A549 (cell line): ENCODE results near the gene C2CD4C. TPM values are rescaled to one million over a fixed set of nuclear protein-coding genes. Genes with fewer than 3 reads are reported as not detected.

Source experiments
- ATAC-seq, 2 experiments: fragments of 200-7000 bp in 1 of 2; fragments of >200 bp in 1 of 2; cut with Nextera tagmentation in 1 of 2; cut with Tn5 transposase in 1 of 2; 3 replicates each; pipeline versions ENCODE4 v1.8.0 to v1.9.1; 2018 to 2020; ENCODE audit warnings: mild to moderate bottlenecking in 1 of 2, moderate library complexity in 1 of 2
- CTCF ChIA-PET: fragments of 300-600 bp; sonication (Branson Sonifier 250); formaldehyde crosslinking; extraction: SDS; loops from one replicate; lab custom pipeline; 2021; ENCODE audit warnings: antibody characterized with exemption, inconsistent platforms; lab: Yijun Ruan, JAX
- POLR2A ChIA-PET: fragments of 350-600 bp; formaldehyde crosslinking; extraction: SDS; loops from one replicate; lab custom pipeline; 2021; ENCODE audit warnings: antibody characterized with exemption, inconsistent platforms; lab: Yijun Ruan, JAX
- DNase-seq, 2 experiments: peaks; one replicate each; pipeline versions ENCODE4 v3.0.0 to v3.0.0-alpha.2; 2011 to 2016; ENCODE audit warnings: low read depth in 1 of 2, low spot score in 1 of 2
- FAIRE-seq: peaks from 2 replicates; lab custom pipeline; 2011; peaks lifted over from hg19 to GRCh38; lab: Jason Lieb, UNC
- H3K27ac ChIP-seq, 2 experiments: fragments of >200 bp; sonication (Bioruptor Twin); formaldehyde crosslinking; 3 replicates each; pipeline ENCODE4 v1.5.1; 2016 to 2017
- H3K4me1 ChIP-seq: fragments of >200 bp; sonication (Bioruptor Twin); formaldehyde crosslinking; 3 replicates; pipeline ENCODE4 v1.6.1; 2016
- H3K4me2 ChIP-seq: fragments of >200 bp; sonication (Bioruptor Twin); formaldehyde crosslinking; 3 replicates; pipeline ENCODE4 v1.6.1; 2016
- H3K4me3 ChIP-seq: fragments of >200 bp; sonication (Bioruptor Twin); formaldehyde crosslinking; 3 replicates; pipeline ENCODE4 v1.5.1; 2016
- H3K9me3 ChIP-seq: fragments of >200 bp; sonication (Bioruptor Twin); formaldehyde crosslinking; 3 replicates; pipeline ENCODE4 v1.6.1; 2016
- BHLHE40 ChIP-seq: IDR thresholded peaks from 2 replicates; pipeline ENCODE4 v1.6.1; 2012; ENCODE audit warnings: low read depth, low read length, inconsistent platforms
- CHD2 ChIP-seq: fragments of 150-350 bp; IDR thresholded peaks from 2 replicates; pipeline ENCODE4 v1.6.1; 2014; ENCODE audit warnings: low read length; ENCODE audit not compliant: partially characterized antibody
- EHF ChIP-seq: fragments of 250-450 bp; sonication (Bioruptor Pico); IDR thresholded peaks from 2 replicates; pipeline ENCODE4 v1.5.0; 2020; ENCODE audit warnings: mild to moderate bottlenecking
- ESRRA ChIP-seq: fragments of 150-350 bp; IDR thresholded peaks from 2 replicates; pipeline ENCODE4 v1.6.1; 2014; ENCODE audit warnings: mild to moderate bottlenecking, low read length, borderline replicate concordance
- HOXB5 ChIP-seq: fragments of 250-450 bp; sonication (Bioruptor Pico); IDR thresholded peaks from 2 replicates; pipeline ENCODE4 v1.5.0; 2020; ENCODE audit warnings: mild to moderate bottlenecking, moderate library complexity
- KDM5A ChIP-seq: fragments of 200-600 bp; sonication (generic); IDR thresholded peaks from 2 replicates; pipeline ENCODE4 v1.6.1; 2016; ENCODE audit warnings: antibody characterized with exemption, mild to moderate bottlenecking
- MAFK ChIP-seq: fragments of 450-650 bp; IDR thresholded peaks from 2 replicates; pipeline ENCODE4 v1.6.1; 2014; ENCODE audit not compliant: partially characterized antibody
- PHF8 ChIP-seq: fragments of 200-600 bp; sonication (generic); IDR thresholded peaks from 2 replicates; pipeline ENCODE4 v1.6.1; 2016; ENCODE audit warnings: low read depth, mild to moderate bottlenecking, antibody characterized with exemption, moderate library complexity, borderline replicate concordance
- POLR2A ChIP-seq: IDR thresholded peaks from 2 replicates; pipeline ENCODE4 v1.6.1; 2012; ENCODE audit warnings: mild to moderate bottlenecking, low read length
- RARB ChIP-seq: fragments of 250-450 bp; sonication (Bioruptor Pico); IDR thresholded peaks from 2 replicates; pipeline ENCODE4 v1.8.0; 2021; ENCODE audit warnings: mild to moderate bottlenecking, moderate library complexity
- RCOR1 ChIP-seq: fragments of 150-350 bp; IDR thresholded peaks from 2 replicates; pipeline ENCODE4 v1.6.1; 2014; ENCODE audit warnings: antibody characterized with exemption, low read length, low read depth
- SREBF2 ChIP-seq: fragments of 450-650 bp; IDR thresholded peaks from 2 replicates; pipeline ENCODE4 v1.6.1; 2014; ENCODE audit warnings: mild to moderate bottlenecking, moderate library complexity
- TFCP2L1 ChIP-seq: fragments of 250-450 bp; sonication (Bioruptor Pico); IDR thresholded peaks from 2 replicates; pipeline ENCODE4 v1.5.0; 2021; ENCODE audit warnings: mild to moderate bottlenecking
- ZC3H11A ChIP-seq: fragments of 450-650 bp; IDR thresholded peaks from 2 replicates; pipeline ENCODE4 v1.6.1; 2014; ENCODE audit warnings: antibody characterized with exemption, mild to moderate bottlenecking
- ZFP36 ChIP-seq: fragments of 450-650 bp; IDR thresholded peaks from 2 replicates; pipeline ENCODE4 v1.6.1; 2014; ENCODE audit warnings: borderline replicate concordance; ENCODE audit not compliant: partially characterized antibody
- WGBS: methylation state at CpG from one replicate; pipeline ENCODE4 v1.1.6; 2017; ENCODE audit errors: missing lambda C conversion rate; 5-methylcytosine and 5-hydroxymethylcytosine counted together
- polyA plus RNA-seq, 4 experiments: library from polyadenylated mRNA; depleted of rRNA in 3 of 4; stranded (reverse); fragments of >200 nt; fragmentation: RNase III in 1 of 4; extraction: RNeasy Plus Mini Kit Qiagen cat#74134 plus additional on column Dnase treatment in 1 of 4; gene quantifications; 2 replicates in 3 of 4; 3 replicates in 1 of 4; pipeline ENCODE4 v1.2.3, GENCODE V29; 2011 to 2017
- TF ChIP-seq, protein P1 (sequence below): fragments of 450-650 bp; IDR thresholded peaks from 2 replicates; pipeline ENCODE4 v1.6.1; 2014; ENCODE audit warnings: antibody characterized with exemption
- TF ChIP-seq, protein P2 (sequence below): fragments of >200 bp; sonication (Bioruptor Twin); formaldehyde crosslinking; IDR thresholded peaks from 3 replicates; pipeline ENCODE4 v1.6.1; 2016
- TF ChIP-seq, protein P3 (sequence below): IDR thresholded peaks from 2 replicates; pipeline ENCODE4 v1.6.1; 2012
- TF ChIP-seq, protein P4 (sequence below): fragments of 250-450 bp; sonication (Bioruptor Pico); IDR thresholded peaks from 2 replicates; pipeline ENCODE4 v1.5.0; 2021; ENCODE audit warnings: mild to moderate bottlenecking, moderate library complexity, borderline replicate concordance

Gene C2CD4C
- polyA plus RNA-seq, 2 of the 4 experiments (the other 2 are of a cell fraction) = 0.21 to 0.71 TPM

DNA sequence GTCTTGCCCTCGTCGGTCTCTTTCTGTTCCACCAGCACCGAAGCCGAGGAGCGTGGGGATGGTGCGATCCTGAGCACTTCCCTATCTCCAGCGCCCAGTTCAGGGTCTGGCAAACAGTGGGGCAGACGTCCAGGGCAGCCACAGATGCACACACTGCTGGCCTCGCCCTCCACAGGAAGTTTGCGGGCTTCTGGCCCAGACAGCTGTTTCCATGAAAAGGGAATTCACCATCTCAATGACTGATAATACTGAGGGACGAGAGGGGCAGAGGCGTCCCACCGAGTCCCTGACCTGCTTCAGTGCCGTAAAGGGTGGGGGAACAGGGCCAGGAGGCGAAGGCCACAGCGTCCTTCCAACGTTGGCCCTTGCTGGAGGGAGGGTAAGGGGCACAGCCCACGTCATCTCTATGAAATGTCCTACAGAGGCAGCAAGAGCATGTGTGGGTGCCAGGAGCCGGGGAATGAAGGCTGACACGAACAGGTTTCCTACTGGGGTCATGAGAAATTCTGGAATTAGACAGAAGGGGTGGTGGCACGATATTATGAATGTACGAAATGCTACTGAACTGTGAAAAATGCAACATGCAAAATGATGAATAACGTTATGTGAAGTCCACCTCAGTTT is 32.4 kb upstream of the C2CD4C start (continued):
- TF ChIP-seq, protein P1, sequence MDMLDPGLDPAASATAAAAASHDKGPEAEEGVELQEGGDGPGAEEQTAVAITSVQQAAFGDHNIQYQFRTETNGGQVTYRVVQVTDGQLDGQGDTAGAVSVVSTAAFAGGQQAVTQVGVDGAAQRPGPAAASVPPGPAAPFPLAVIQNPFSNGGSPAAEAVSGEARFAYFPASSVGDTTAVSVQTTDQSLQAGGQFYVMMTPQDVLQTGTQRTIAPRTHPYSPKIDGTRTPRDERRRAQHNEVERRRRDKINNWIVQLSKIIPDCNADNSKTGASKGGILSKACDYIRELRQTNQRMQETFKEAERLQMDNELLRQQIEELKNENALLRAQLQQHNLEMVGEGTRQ = no peak
- TF ChIP-seq POLR2A = no peak
- TF ChIP-seq, protein P2, sequence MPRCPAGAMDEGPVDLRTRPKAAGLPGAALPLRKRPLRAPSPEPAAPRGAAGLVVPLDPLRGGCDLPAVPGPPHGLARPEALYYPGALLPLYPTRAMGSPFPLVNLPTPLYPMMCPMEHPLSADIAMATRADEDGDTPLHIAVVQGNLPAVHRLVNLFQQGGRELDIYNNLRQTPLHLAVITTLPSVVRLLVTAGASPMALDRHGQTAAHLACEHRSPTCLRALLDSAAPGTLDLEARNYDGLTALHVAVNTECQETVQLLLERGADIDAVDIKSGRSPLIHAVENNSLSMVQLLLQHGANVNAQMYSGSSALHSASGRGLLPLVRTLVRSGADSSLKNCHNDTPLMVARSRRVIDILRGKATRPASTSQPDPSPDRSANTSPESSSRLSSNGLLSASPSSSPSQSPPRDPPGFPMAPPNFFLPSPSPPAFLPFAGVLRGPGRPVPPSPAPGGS = no peak

DNA sequence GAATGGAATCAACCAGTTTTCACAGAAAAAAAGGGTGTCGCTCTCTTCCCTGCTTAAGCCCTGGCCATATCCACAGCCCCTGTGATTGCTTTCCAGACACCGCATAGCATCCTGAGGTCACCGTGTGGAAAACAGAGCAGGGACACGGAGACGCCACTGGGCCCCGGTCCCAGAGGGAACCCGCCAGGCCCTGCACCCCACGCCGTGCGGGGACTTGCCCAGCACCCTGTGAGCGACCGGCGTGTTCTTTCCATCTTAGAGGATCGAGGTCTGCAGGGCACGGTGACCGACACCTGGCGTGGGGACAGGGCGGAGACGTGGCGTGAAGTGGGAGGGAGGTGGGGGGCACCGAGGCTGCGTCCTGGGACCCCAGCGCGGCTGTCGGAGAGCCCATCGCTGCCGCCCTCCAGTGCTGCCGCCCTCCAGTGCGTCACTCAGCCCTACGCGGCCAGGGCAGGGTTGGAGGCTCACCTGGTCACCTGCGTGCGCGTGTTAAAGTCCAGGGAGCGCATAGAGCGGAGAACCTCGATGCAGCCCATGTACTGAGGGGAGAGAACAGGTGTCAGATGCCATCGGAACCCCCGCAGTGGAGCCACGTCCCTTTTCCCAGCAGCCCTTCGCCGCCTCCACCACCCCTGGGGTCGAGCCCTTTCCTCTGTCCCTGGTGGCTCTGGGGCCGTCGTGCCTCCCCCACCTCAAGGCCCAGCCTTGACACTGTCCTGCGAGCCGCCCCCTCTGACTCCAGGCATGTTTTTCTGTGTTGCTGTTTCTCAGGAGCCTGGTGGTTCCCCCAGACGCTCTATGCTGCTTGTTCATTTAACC is 31.7 kb upstream of the C2CD4C start:
- TF ChIP-seq EHF (CRISPR knock-in tag) = no peak
- TF ChIP-seq KDM5A = no peak
- no peak for TF ChIP-seq ESRRA
- TF ChIP-seq RCOR1 = no peak
- POLR2A ChIA-PET = no interaction called here
- ATAC-seq (no peak), FAIRE-seq (no peak), DNase-seq (no peak)
- no peak overlapping the region for H3K4me2 ChIP-seq
- 66% methylated on average over 29 of the region's 48 CpGs for WGBS
- no peaks in the 10 kb centered on the region for H3K4me1 ChIP-seq
- H3K27ac ChIP-seq = no peak overlapping the region
- H3K9me3 ChIP-seq = no peaks in the 10 kb centered on the region
- CTCF ChIA-PET = no interaction called here
- no peak overlapping the region for H3K4me3 ChIP-seq

DNA sequence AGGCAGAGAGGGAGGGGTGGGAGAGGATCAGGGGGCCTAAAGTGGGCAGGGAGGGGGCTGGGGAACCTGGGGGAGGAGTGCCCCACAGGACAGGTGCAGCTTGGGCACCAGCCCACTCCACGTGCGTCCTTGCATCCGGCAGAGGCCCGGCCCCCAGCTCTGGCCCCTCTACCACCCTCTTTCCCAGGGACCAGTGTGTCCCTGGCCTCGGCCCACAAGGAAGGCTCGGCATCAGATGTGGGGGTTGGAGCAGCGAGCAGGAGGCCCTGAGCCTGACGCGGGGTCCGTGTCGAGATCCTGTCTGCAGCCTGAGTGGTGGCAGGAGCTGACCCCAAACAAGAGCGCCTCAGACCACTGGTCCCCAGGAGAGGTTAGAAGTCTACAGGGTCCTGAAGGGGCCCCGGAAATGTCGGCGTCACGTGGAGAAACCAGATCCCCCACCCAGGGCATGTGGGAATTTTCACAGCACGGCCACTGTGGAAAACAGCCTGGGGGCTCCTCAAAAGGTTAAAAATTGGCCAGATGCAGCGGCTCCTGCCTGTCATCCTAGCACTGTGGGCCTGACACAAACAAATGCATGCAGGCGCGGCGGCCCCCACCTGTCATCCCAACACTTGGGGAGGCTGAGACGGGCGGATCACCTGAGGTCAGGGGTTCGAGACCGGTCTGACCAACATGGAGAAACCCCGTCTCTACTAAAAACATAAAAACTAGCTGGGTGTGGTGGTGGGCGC is 30.4 kb upstream of the C2CD4C start:
- FAIRE-seq (no peak), ATAC-seq (no peak), DNase-seq (no peak)
- ChIA-PET POLR2A (no interaction called here), CTCF (no interaction called here)
- Histone ChIP-seq H3K4me3 (no peak overlapping the region), H3K27ac (no peak overlapping the region), H3K4me1 (no peaks in the 10 kb centered on the region), H3K4me2 (no peak overlapping the region), H3K9me3 (no peaks in the 10 kb centered on the region)
- TF ChIP-seq PHF8 = no peak
- TF ChIP-seq CHD2 = no peak
- TF ChIP-seq POLR2A = no peak
- no peak for TF ChIP-seq TFCP2L1 (CRISPR knock-in tag)
- WGBS = 60% methylated on average over 15 of the region's 27 CpGs

DNA sequence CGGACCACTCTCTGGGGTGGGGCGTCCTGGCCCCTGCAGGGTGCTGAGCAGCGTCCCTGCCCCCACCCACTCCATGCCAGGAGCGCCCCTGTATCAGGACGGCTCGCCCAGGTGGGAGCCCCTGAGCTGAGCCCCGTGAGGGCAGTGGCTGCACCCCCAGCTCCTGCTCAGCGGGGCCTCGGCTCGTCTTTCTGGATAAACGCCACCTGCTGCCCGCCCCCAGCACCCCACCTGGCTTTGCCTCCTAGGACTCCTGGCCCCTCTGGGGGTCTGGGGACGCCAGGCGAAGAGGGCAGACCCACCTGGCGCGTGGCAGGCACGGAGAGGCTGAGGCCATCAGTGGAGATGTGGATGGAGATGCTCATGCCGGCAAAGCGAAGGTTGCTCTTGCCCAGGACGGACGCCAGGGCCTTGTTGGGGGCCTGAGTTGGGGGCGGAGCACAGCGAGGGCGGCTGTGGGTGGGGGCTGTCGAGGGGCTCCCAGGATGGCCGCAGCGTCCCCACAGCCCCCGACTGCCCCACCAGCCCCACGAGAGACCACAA is 29.5 kb upstream of the C2CD4C start:
- no peak for ATAC-seq
- ChIA-PET POLR2A (no interaction called here), CTCF (no interaction called here)
- DNase-seq = no peak
- no peak overlapping the region for H3K4me2 ChIP-seq
- H3K4me3 ChIP-seq = no peak overlapping the region
- no peak overlapping the region for H3K27ac ChIP-seq
- no peak for TF ChIP-seq BHLHE40
- no peak for TF ChIP-seq RARB (CRISPR knock-in tag)
- no peak for TF ChIP-seq ESRRA
- TF ChIP-seq, protein P3, sequence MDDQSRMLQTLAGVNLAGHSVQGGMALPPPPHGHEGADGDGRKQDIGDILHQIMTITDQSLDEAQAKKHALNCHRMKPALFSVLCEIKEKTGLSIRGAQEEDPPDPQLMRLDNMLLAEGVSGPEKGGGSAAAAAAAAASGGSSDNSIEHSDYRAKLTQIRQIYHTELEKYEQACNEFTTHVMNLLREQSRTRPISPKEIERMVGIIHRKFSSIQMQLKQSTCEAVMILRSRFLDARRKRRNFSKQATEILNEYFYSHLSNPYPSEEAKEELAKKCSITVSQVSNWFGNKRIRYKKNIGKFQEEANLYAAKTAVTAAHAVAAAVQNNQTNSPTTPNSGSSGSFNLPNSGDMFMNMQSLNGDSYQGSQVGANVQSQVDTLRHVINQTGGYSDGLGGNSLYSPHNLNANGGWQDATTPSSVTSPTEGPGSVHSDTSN = no peak
- TF ChIP-seq ZFP36 = no peak
- TF ChIP-seq SREBF2 = no peak
- TF ChIP-seq, protein P4, sequence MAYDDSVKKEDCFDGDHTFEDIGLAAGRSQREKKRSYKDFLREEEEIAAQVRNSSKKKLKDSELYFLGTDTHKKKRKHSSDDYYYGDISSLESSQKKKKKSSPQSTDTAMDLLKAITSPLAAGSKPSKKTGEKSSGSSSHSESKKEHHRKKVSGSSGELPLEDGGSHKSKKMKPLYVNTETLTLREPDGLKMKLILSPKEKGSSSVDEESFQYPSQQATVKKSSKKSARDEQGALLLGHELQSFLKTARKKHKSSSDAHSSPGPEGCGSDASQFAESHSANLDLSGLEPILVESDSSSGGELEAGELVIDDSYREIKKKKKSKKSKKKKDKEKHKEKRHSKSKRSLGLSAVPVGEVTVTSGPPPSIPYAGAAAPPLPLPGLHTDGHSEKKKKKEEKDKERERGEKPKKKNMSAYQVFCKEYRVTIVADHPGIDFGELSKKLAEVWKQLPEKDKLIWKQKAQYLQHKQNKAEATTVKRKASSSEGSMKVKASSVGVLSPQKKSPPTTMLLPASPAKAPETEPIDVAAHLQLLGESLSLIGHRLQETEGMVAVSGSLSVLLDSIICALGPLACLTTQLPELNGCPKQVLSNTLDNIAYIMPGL (CRISPR knock-in tag) = no peak
- no peak for TF ChIP-seq PHF8
- TF ChIP-seq ZC3H11A = no peak
- TF ChIP-seq, protein P1 = no peak
- no peak for TF ChIP-seq HOXB5 (CRISPR knock-in tag)
- TF ChIP-seq MAFK = no peak
- no peak for FAIRE-seq
- H3K4me1 ChIP-seq = no peaks in the 10 kb centered on the region
- H3K9me3 ChIP-seq = 0 out of 3 replicates have a peak, but pooled peaks cover 3% of the 10 kb centered on the region
- 31% methylated on average over 10 of the region's 29 CpGs for WGBS
